HepG2 (cell line): ENCODE data around the gene RAC3. TPM values are rescaled to one million over a fixed set of nuclear protein-coding genes. Genes with fewer than 3 reads are reported as not detected.

Source experiments
- HBP1 ChIP-seq: IDR thresholded peaks from 2 replicates; pipeline ENCODE4 v1.6.1; 2016; ENCODE audit warnings: low read depth, control low read depth
- HNRNPL ChIP-seq: fragments of 200-400 bp; formaldehyde crosslinking; IDR thresholded peaks from 2 replicates; pipeline ENCODE4 v1.6.1; 2017; ENCODE audit warnings: mild to moderate bottlenecking, low read depth, low read length
- KMT2A ChIP-seq: sonication (generic); formaldehyde crosslinking; IDR thresholded peaks from 2 replicates; pipeline ENCODE4 v1.4.0; 2020; ENCODE audit warnings: missing genetic modification reagents
- MAFF ChIP-seq: IDR thresholded peaks from 2 replicates; pipeline ENCODE4 v1.6.1; 2011; ENCODE audit warnings: low read depth, low read length, improper control_type of control experiment
- MNT ChIP-seq: fragments of 450-650 bp; IDR thresholded peaks from 2 replicates; pipeline ENCODE4 v1.6.1; 2016
- MTF2 ChIP-seq: sonication (generic); formaldehyde crosslinking; IDR thresholded peaks from 2 replicates; pipeline ENCODE4 v1.5.0; 2020; ENCODE audit warnings: missing genetic modification reagents, borderline replicate concordance
- MXD4 ChIP-seq: IDR thresholded peaks from 2 replicates; pipeline ENCODE4 v1.6.1; 2016; ENCODE audit warnings: mild to moderate bottlenecking, missing biosample characterization, missing genetic modification reagents
- NCOA5 ChIP-seq: sonication (generic); formaldehyde crosslinking; IDR thresholded peaks from 2 replicates; pipeline ENCODE4 v1.4.0; 2020; ENCODE audit warnings: missing genetic modification reagents
- NCOR1 ChIP-seq: fragments of 200-600 bp; sonication (generic); IDR thresholded peaks from 2 replicates; pipeline ENCODE4 v1.7.0; 2017; ENCODE audit warnings: antibody characterized with exemption, low read length, borderline replicate concordance
- PAWR ChIP-seq: sonication (generic); formaldehyde crosslinking; IDR thresholded peaks from 2 replicates; pipeline ENCODE4 v1.4.0; 2020; ENCODE audit warnings: missing genetic modification reagents, mild to moderate bottlenecking, borderline replicate concordance
- RAD51 ChIP-seq: fragments of 450-650 bp; IDR thresholded peaks from 2 replicates; pipeline ENCODE4 v1.6.1; 2016; ENCODE audit warnings: borderline replicate concordance
- SALL1 ChIP-seq: sonication (generic); formaldehyde crosslinking; IDR thresholded peaks from 2 replicates; pipeline ENCODE4 v1.8.0; 2022; ENCODE audit warnings: mild to moderate bottlenecking, missing genetic modification reagents
- SOX6 ChIP-seq, 2 experiments: fragments of 450-650 bp in 1 of 2; sonication (generic) in 1 of 2; formaldehyde crosslinking in 1 of 2; IDR thresholded peaks; 2 replicates each; pipeline versions ENCODE4 v1.4.0 to v1.6.1; 2017 to 2020; ENCODE audit warnings: antibody characterized with exemption in 1 of 2, mild to moderate bottlenecking in 1 of 2, missing genetic modification reagents in 1 of 2
- TCF12 ChIP-seq, 2 experiments: fragments of 450-650 bp in 1 of 2; sonication (generic) in 1 of 2; formaldehyde crosslinking in 1 of 2; IDR thresholded peaks; 2 replicates each; pipeline versions ENCODE4 v1.6.1 to v1.8.0; 2017 to 2022; ENCODE audit warnings: antibody characterized with exemption in 1 of 2, mild to moderate bottlenecking in 1 of 2, missing genetic modification reagents in 1 of 2, moderate library complexity in 1 of 2
- ZFY ChIP-seq: sonication (generic); formaldehyde crosslinking; IDR thresholded peaks from 2 replicates; pipeline ENCODE4 v1.4.0; 2020; ENCODE audit warnings: missing genetic modification reagents
- ZNF207 ChIP-seq: fragments of 450-650 bp; IDR thresholded peaks from 2 replicates; pipeline ENCODE4 v1.6.1; 2016; ENCODE audit warnings: antibody characterized with exemption, borderline replicate concordance
- ZNF256 ChIP-seq: sonication (generic); formaldehyde crosslinking; conservative IDR thresholded peaks from 2 replicates; pipeline ENCODE4 v1.4.0; 2020; ENCODE audit warnings: missing genetic modification reagents
- ZNF75D ChIP-seq: sonication (generic); formaldehyde crosslinking; IDR thresholded peaks from 2 replicates; pipeline ENCODE4 v1.8.1; 2023; ENCODE audit warnings: missing genetic modification reagents, mild to moderate bottlenecking, borderline replicate concordance
- ZNF780A ChIP-seq: sonication (generic); formaldehyde crosslinking; IDR thresholded peaks from 2 replicates; pipeline ENCODE4 v1.8.0; 2022; ENCODE audit warnings: mild to moderate bottlenecking, missing genetic modification reagents, moderate library complexity
- polyA plus RNA-seq, 8 experiments: library from polyadenylated mRNA; depleted of rRNA in 3 of 8; stranded (reverse) in 7 of 8; unstranded in 1 of 8; fragments of >200 nt; fragmentation: Illumina TruSeq in 4 of 8; extraction: Trizol in 4 of 8; gene quantifications; 2 replicates each; pipeline versions ENCODE4 v1.2.1 to v1.2.3, GENCODE V29; 2011 to 2016; ENCODE audit warnings: low read depth in 4 of 8, missing spikeins in 1 of 8, mixed read lengths in 1 of 8; ENCODE audit not compliant: insufficient read depth in 1 of 8
- total RNA-seq, 5 experiments: library from RNA; depleted of rRNA; stranded (reverse); fragments of >200 nt; fragmentation: Illumina TruSeq; extraction: Trizol; gene quantifications; 2 replicates each; pipeline ENCODE4 v1.2.3, GENCODE V29; 2016; ENCODE audit warnings: low read depth in 1 of 5
- TF ChIP-seq, protein P1 (sequence below): sonication (generic); formaldehyde crosslinking; IDR thresholded peaks from 2 replicates; pipeline ENCODE4 v1.9.0; 2021; ENCODE audit warnings: mild to moderate bottlenecking, missing genetic modification reagents

RAC3 gene
- total and polyA plus RNA-seq, 2 of the 13 experiments (the other 11 are each of a cell fraction or from before 2014, with no cell fraction given), result 10.5 to 21.3 TPM

GRCh38 chr17:82000803-82001570 is 30.5 kb upstream of the RAC3 start (continued):
- TF ChIP-seq, protein P1, sequence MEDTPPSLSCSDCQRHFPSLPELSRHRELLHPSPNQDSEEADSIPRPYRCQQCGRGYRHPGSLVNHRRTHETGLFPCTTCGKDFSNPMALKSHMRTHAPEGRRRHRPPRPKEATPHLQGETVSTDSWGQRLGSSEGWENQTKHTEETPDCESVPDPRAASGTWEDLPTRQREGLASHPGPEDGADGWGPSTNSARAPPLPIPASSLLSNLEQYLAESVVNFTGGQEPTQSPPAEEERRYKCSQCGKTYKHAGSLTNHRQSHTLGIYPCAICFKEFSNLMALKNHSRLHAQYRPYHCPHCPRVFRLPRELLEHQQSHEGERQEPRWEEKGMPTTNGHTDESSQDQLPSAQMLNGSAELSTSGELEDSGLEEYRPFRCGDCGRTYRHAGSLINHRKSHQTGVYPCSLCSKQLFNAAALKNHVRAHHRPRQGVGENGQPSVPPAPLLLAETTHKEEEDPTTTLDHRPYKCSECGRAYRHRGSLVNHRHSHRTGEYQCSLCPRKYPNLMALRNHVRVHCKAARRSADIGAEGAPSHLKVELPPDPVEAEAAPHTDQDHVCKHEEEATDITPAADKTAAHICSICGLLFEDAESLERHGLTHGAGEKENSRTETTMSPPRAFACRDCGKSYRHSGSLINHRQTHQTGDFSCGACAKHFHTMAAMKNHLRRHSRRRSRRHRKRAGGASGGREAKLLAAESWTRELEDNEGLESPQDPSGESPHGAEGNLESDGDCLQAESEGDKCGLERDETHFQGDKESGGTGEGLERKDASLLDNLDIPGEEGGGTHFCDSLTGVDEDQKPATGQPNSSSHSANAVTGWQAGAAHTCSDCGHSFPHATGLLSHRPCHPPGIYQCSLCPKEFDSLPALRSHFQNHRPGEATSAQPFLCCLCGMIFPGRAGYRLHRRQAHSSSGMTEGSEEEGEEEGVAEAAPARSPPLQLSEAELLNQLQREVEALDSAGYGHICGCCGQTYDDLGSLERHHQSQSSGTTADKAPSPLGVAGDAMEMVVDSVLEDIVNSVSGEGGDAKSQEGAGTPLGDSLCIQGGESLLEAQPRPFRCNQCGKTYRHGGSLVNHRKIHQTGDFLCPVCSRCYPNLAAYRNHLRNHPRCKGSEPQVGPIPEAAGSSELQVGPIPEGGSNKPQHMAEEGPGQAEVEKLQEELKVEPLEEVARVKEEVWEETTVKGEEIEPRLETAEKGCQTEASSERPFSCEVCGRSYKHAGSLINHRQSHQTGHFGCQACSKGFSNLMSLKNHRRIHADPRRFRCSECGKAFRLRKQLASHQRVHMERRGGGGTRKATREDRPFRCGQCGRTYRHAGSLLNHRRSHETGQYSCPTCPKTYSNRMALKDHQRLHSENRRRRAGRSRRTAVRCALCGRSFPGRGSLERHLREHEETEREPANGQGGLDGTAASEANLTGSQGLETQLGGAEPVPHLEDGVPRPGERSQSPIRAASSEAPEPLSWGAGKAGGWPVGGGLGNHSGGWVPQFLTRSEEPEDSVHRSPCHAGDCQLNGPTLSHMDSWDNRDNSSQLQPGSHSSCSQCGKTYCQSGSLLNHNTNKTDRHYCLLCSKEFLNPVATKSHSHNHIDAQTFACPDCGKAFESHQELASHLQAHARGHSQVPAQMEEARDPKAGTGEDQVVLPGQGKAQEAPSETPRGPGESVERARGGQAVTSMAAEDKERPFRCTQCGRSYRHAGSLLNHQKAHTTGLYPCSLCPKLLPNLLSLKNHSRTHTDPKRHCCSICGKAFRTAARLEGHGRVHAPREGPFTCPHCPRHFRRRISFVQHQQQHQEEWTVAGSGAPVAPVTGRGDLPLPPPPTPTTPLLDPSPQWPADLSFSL (CRISPR knock-in tag), result no peak
- TF ChIP-seq RAD51, result no peak
- TF ChIP-seq NCOA5, result 0 out of 2 replicates have a peak, but pooled peaks have one; percentile 70
- TF ChIP-seq SOX6 (IDR thresholded peaks at IDR 0.05), result no peak
- peak; percentile 92 for TF ChIP-seq SOX6 (CRISPR knock-in tag; IDR thresholded peaks at IDR 0.05)
- 0 out of 2 replicates have a peak, but pooled peaks have one; percentile 67 for TF ChIP-seq ZNF256 (CRISPR knock-in tag)
- TF ChIP-seq HNRNPL, result peak; percentile 100
- 0 out of 2 replicates have a peak, but pooled peaks have one; percentile 77 for TF ChIP-seq ZNF780A (CRISPR knock-in tag)
- peak; percentile 63; the same call in 1 of the 2 replicates for TF ChIP-seq MXD4
- peak; percentile 90 for TF ChIP-seq SALL1 (CRISPR knock-in tag)
- TF ChIP-seq PAWR (CRISPR knock-in tag), result 0 out of 2 replicates have a peak, but pooled peaks have one; percentile 28
- peak; percentile 88; the same call in 1 of the 2 replicates for TF ChIP-seq NCOR1
- TF ChIP-seq ZNF75D (CRISPR knock-in tag), result no peak
- TF ChIP-seq TCF12 (IDR thresholded peaks at IDR 0.05), result no peak
- TF ChIP-seq TCF12 (CRISPR knock-in tag; IDR thresholded peaks at IDR 0.05), result peak; percentile 98
- TF ChIP-seq MNT, result peak; percentile 83
- peak; percentile 93; the same call in 1 of the 2 replicates for TF ChIP-seq HBP1
- TF ChIP-seq MTF2 (CRISPR knock-in tag), result no peak; the same call in 1 of the 2 replicates
- no peak for TF ChIP-seq MAFF
- TF ChIP-seq ZFY, result peak; percentile 68
- no peak for TF ChIP-seq ZNF207
- TF ChIP-seq KMT2A (CRISPR knock-in tag), result peak; percentile 82
